Cardiac muscle cell (in vitro differentiated cells and primary cell): Measurements from ENCODE around the gene CACNA2D1. TPM values are rescaled to one million over a fixed set of nuclear protein-coding genes. Genes with fewer than 3 reads are reported as not detected.

Experiments used
- DNase-seq, 2 donors: peaks; one replicate each; pipeline versions ENCODE4 v3.0.0 to v3.0.0-alpha.2; 2010 to 2017; ENCODE audit warnings: low read depth in 1 of 2, low spot score in 1 of 2
- H3K27ac ChIP-seq: fragments of 200-600 bp; sonication (generic); 2 replicates; pipeline ENCODE4 v1.5.1; 2016
- H3K27me3 ChIP-seq: fragments of 200-600 bp; sonication (generic); 2 replicates; pipeline ENCODE4 v1.6.0; 2016; ENCODE audit warnings: control low read depth
- H3K36me3 ChIP-seq: fragments of 200-600 bp; sonication (generic); 2 replicates; pipeline ENCODE4 v1.5.1; 2016; ENCODE audit warnings: control low read depth
- H3K4me1 ChIP-seq: fragments of 200-600 bp; sonication (generic); 2 replicates; pipeline ENCODE4 v1.8.1; 2017; ENCODE audit warnings: low read depth, mild to moderate bottlenecking, mixed run types
- H3K4me3 ChIP-seq: fragments of 200-600 bp; sonication (generic); 2 replicates; pipeline ENCODE4 v1.5.1; 2016; ENCODE audit warnings: mild to moderate bottlenecking
- H3K9me3 ChIP-seq: fragments of 200-600 bp; sonication (generic); 2 replicates; pipeline ENCODE4 v1.5.1; 2017; ENCODE audit warnings: low read depth, mild to moderate bottlenecking, control low read depth
- CTCF ChIP-seq: IDR thresholded peaks from 2 replicates; pipeline ENCODE4 v1.5.1; 2012; ENCODE audit warnings: low read depth, mild to moderate bottlenecking, low read length
- polyA plus RNA-seq: library from polyadenylated mRNA; unstranded; fragments of >200 nt; fragmentation: Nextera tagmentation; extraction: Ambion mirVana; gene quantifications from 2 replicates; pipeline ENCODE4 v1.2.1, GENCODE V29; 2016
- total RNA-seq: library from RNA; depleted of rRNA; stranded (reverse); fragments of >200 nt; gene quantifications from 2 replicates; pipeline ENCODE4 v1.2.3, GENCODE V29; 2016

The CACNA2D1 gene
- total and polyA plus RNA-seq, 2 experiments from 2014 or later = 4.5 to 20.3 TPM

GRCh38 chr7:82358923-82359322 lies 84.7 kb downstream of the CACNA2D1 start:
- no peak overlapping the region for H3K4me3 ChIP-seq
- no peaks in the 10 kb centered on the region for H3K9me3 ChIP-seq
- H3K4me1 ChIP-seq = no peaks in the 10 kb centered on the region
- no peak for TF ChIP-seq CTCF
- no peak for DNase-seq
- no peaks in the 10 kb centered on the region for H3K27me3 ChIP-seq
- no peaks in the 10 kb centered on the region for H3K36me3 ChIP-seq
- no peak overlapping the region for H3K27ac ChIP-seq

- H3K27me3 ChIP-seq = no peaks in the 10 kb centered on the region
- DNase-seq = no peak
- no peak for TF ChIP-seq CTCF
These were observed 85.5 kb downstream of the CACNA2D1 start for GRCh38 chr7:82358009-82358578.

GRCh38 chr7:82348251-82348650 lies 95.3 kb downstream of the CACNA2D1 start:
- no peaks in the 10 kb centered on the region for H3K27me3 ChIP-seq
- H3K27ac ChIP-seq = no peak overlapping the region
- peak in 1 of 2 donors; percentile 38 for DNase-seq

More at GRCh38 chr7:82358009-82358578, 85.5 kb downstream of the CACNA2D1 start:
- H3K9me3 ChIP-seq = no peaks in the 10 kb centered on the region
- no peaks in the 10 kb centered on the region for H3K4me1 ChIP-seq
- no peaks in the 10 kb centered on the region for H3K36me3 ChIP-seq
- no peak overlapping the region for H3K4me3 ChIP-seq
- H3K27ac ChIP-seq = no peak overlapping the region

GRCh38 chr7:82347808-82348207 lies 95.8 kb downstream of the CACNA2D1 start:
- H3K4me3 ChIP-seq = no peak overlapping the region
- H3K27me3 ChIP-seq = no peaks in the 10 kb centered on the region
- H3K9me3 ChIP-seq = no peaks in the 10 kb centered on the region
- TF ChIP-seq CTCF = no peak
- no peak for DNase-seq
- no peaks in the 10 kb centered on the region for H3K36me3 ChIP-seq
- no peaks in the 10 kb centered on the region for H3K4me1 ChIP-seq
- no peak overlapping the region for H3K27ac ChIP-seq

More at GRCh38 chr7:82348251-82348650, 95.3 kb downstream of the CACNA2D1 start:
- Histone ChIP-seq H3K4me1 (no peaks in the 10 kb centered on the region), H3K4me3 (no peak overlapping the region), H3K36me3 (no peaks in the 10 kb centered on the region), H3K9me3 (no peaks in the 10 kb centered on the region)
- TF ChIP-seq CTCF = no peak

GRCh38 chr7:82345886-82346285 lies 97.7 kb downstream of the CACNA2D1 start:
- no peak for TF ChIP-seq CTCF
- no peaks in the 10 kb centered on the region for H3K36me3 ChIP-seq

More at GRCh38 chr7:82345886-82346285, 97.7 kb downstream of the CACNA2D1 start:
- H3K4me3 ChIP-seq = no peak overlapping the region
- H3K27me3 ChIP-seq = no peaks in the 10 kb centered on the region
- no peaks in the 10 kb centered on the region for H3K9me3 ChIP-seq
- no peaks in the 10 kb centered on the region for H3K4me1 ChIP-seq
- no peak for DNase-seq
- H3K27ac ChIP-seq = no peak overlapping the region
